Skeletal muscle tissue (tissue), 4 donors: ENCODE results near the gene VARS1. TPM values are rescaled to one million over a fixed set of nuclear protein-coding genes. Genes with fewer than 3 reads are reported as not detected.
"Not testable (repeated sequence)": the region's sequence is repeated elsewhere in the genome, so short reads cannot be mapped to it uniquely, and the experiment has no call there.

Experiments
- H3K27ac ChIP-seq: one replicate; pipeline ENCODE4 v1.7.0; 2013; ENCODE audit warnings: mild to moderate bottlenecking, low read depth, low read length, inconsistent platforms
- H3K27me3 ChIP-seq, 3 donors: one replicate each; pipeline ENCODE4 v1.7.0; 2013; ENCODE audit warnings: low read length in 3 of 3; ENCODE audit not compliant: control insufficient read depth in 3 of 3, insufficient read depth in 3 of 3
- H3K36me3 ChIP-seq, 3 donors: one replicate each; pipeline ENCODE4 v1.7.0; 2013; ENCODE audit warnings: low read length in 3 of 3; ENCODE audit not compliant: control insufficient read depth in 3 of 3, insufficient read depth in 3 of 3
- H3K4me1 ChIP-seq, 3 donors: one replicate each; pipeline ENCODE4 v1.7.0; 2013; ENCODE audit warnings: low read length in 3 of 3, mild to moderate bottlenecking in 3 of 3; ENCODE audit not compliant: control insufficient read depth in 3 of 3, insufficient read depth in 3 of 3
- H3K4me3 ChIP-seq, 3 donors: one replicate each; pipeline ENCODE4 v1.7.0; 2013; ENCODE audit warnings: low read length in 3 of 3
- H3K9ac ChIP-seq, 3 donors: one replicate each; pipeline ENCODE4 v1.7.0; 2013; ENCODE audit warnings: low read length in 3 of 3, mild to moderate bottlenecking in 3 of 3, moderate library complexity in 2 of 3, low read depth in 1 of 3
- H3K9me3 ChIP-seq, 3 donors: one replicate each; pipeline ENCODE4 v1.7.0; 2013; ENCODE audit warnings: low read length in 3 of 3; ENCODE audit not compliant: control insufficient read depth in 3 of 3
- total RNA-seq: library from RNA; depleted of rRNA; stranded (reverse); fragments of >200 nt; gene quantifications from one replicate; pipeline ENCODE4 v1.2.3, GENCODE V29; 2014
- donor health status: Osteomylitis.

The VARS1 gene
- total RNA-seq, 1 donor from 2014 or later = 42.3 TPM

DNA sequence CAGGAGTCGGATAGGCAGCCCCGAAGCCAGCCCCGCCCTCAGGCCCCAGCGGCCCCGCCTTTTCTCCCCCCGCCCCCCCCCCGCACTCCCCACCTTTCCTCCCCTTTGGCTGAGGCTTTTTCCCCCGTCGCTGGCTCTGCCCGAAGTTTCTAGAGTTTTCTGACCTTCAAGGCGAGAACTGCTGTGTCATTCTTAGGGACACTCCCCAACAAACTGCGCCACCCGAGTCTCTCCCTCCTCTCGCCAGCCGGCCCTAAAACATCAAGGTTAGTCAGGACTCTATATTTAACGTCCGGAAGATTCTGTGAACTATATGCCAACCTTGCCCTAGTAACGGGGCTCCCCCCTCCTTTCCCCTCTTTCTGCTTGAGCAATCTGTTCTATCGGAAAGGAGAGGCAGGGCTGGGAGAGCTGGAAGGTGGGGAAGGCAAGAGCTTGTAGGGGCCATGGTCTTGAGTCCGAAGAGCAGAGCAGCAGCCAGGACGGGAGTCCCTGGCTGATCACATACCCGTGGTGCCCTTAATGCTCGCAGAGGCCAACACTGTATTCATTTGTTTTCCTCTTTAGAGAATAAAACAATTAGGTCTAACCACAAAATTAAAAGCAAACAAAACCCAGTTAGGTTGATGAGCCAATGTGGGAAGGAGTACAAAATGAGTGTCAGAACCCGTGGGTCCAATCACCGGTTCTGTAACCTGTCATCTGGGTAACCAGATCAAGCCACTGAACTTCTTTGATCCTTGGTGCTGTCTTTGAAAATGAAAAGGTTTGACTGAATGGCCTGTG, 26.7 kb upstream of the VARS1 start:
- H3K9ac ChIP-seq = peak overlapping the region; percentile 93 to 96 (median 96)
- H3K9me3 ChIP-seq = no peaks in the 10 kb centered on the region
- H3K27me3 ChIP-seq = no peaks in the 10 kb centered on the region
- no peaks in the 10 kb centered on the region for H3K36me3 ChIP-seq
- peak overlapping the region; percentile 100 for H3K27ac ChIP-seq
- H3K4me1 ChIP-seq = peaks cover 39 to 52% (median 45%) of the 10 kb centered on the region in 3 donors
- H3K4me3 ChIP-seq = peak overlapping the region; percentile 78 to 86 (median 79)

DNA sequence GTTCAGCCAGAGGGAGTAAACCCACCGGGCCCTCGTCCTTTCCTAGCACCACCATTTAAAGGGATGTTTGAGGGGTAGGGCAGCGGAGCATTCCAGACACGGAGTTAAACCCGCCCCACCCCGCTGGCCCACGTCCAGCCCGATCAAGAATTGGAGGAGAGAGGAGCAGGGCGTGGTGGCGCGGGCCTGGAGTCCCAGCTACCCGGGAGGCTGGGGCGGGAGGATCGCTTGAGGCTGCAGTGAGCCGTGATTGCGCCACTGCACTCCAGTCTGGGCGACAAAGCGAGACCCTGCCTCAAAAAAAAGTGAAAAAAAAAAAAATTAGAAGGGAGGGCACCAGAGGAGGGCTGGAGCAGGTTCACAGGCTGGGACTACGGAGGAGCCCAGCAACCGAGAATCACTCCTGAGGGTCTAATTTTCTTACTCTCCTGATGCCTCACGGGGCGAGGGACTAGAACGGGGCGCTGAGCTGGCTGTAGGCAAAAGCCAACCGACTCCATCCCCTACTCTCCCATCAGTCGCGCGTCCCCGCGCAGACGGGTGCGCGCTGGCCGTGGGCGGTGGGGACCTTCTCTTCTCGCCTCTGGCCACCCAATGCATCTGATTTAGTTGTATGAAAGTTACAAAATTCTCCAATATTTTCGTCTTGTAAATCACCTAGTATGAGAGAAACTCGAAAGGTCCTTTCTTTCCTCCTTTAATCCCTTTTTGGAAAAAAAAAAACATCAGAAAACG, 25.9 kb upstream of the VARS1 start:
- no peaks in the 10 kb centered on the region for H3K36me3 ChIP-seq
- no peaks in the 10 kb centered on the region for H3K27me3 ChIP-seq
- H3K4me3 ChIP-seq = peak overlapping the region; percentile 78 to 83 (median 79)
- H3K27ac ChIP-seq = peak overlapping the region; percentile 100
- H3K9ac ChIP-seq = peak overlapping the region; percentile 85 to 90 (median 86)
- H3K4me1 ChIP-seq = peaks cover 36 to 49% (median 42%) of the 10 kb centered on the region in 3 donors
- no peaks in the 10 kb centered on the region for H3K9me3 ChIP-seq

DNA sequence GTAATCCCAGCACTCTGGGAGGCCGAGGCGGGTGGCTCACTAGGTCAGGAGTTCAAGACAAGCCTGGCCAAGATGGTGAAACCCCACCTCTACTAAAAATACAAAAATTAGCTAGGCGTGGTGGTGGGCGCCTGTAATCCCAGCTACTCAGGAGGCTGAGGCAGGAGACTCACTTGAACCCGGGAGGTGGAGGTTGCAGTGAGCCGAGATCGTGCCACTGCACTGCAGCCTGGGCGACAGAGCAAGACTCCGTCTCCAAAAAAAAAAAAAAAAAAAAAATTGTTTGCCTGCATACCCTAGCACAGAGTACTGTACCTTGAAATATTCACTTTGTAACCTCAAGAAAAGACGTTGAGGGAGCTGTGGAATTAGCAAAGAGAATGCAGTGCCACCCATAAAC, 24.8 kb upstream of the VARS1 start:
- H3K9ac ChIP-seq = peak overlapping the region in 2 of 3 donors; percentile 85 to 90
- not testable (repeated sequence) for H3K27me3 ChIP-seq, H3K9me3 ChIP-seq, H3K36me3 ChIP-seq
- H3K4me3 ChIP-seq = peak overlapping the region in 1 of 3 donors; percentile 78
- H3K4me1 ChIP-seq = peaks cover 34 to 46% (median 36%) of the 10 kb centered on the region in 3 donors
- peak overlapping the region; percentile 100 for H3K27ac ChIP-seq

DNA sequence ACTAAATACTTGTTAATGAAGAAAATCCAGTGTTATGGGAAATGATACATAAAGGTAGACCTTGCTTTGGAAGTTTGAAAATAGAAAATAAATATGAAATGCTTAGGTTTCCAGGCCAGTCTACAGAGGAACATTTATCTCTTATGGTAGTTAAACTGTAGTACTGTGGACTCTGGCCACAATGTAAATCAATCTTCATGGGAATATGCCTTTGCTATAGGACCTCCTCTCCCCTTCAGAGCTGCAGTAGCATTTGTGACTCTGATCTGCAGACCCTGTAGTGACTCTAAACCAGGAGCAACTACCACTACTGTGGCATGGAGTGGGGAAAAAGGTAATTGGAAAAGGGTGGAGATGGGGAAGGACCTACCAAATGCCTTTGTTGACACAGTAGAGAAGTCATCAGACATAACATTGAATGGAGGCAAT, 24.3 kb upstream of the VARS1 start:
- H3K36me3 ChIP-seq = no peaks in the 10 kb centered on the region
- H3K4me1 ChIP-seq = peaks cover 34 to 46% (median 36%) of the 10 kb centered on the region in 3 donors
- H3K4me3 ChIP-seq = peak overlapping the region; percentile 7 to 54 (median 48)
- H3K27ac ChIP-seq = peak overlapping the region; percentile 100
- H3K9me3 ChIP-seq = no peaks in the 10 kb centered on the region
- no peaks in the 10 kb centered on the region for H3K27me3 ChIP-seq
- peak overlapping the region in 1 of 3 donors; percentile 64 for H3K9ac ChIP-seq

DNA sequence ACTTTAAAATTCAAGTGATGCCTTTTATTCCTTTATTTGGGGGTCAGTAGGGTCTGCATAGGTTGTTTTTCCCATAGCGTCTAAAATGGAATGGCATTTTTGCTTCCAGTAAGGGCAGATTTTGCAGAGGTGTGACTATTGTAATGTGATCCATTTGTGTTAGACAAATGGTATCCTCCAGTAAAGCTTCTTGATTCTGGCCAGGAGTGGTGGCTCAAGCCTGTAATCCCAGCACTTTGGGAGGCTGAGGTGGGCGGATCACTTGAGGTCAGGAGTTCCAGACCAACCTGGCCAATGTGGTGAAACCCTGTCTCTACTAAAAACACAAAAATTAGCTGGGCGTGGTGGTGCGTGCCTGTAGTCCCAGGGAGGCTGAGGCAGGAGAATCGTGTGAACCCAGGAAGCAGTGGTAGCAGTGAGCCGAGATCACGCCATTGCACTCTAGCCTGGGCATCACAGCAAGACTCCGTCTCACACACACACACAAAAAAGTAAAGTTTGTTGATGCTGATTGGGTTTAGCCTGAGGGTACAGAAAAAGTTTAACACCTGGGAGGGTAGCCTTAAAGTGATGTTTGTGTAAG, 22.5 kb upstream of the VARS1 start:
- not testable (repeated sequence) for H3K36me3 ChIP-seq, H3K27me3 ChIP-seq, H3K9me3 ChIP-seq
- Histone ChIP-seq H3K4me1 (peaks cover 35 to 44% (median 40%) of the 10 kb centered on the region in 3 donors), H3K27ac (peak overlapping the region; percentile 100), H3K4me3 (peak overlapping the region; percentile 85 to 88 (median 86)), H3K9ac (peak overlapping the region; percentile 88 to 92 (median 88))

DNA sequence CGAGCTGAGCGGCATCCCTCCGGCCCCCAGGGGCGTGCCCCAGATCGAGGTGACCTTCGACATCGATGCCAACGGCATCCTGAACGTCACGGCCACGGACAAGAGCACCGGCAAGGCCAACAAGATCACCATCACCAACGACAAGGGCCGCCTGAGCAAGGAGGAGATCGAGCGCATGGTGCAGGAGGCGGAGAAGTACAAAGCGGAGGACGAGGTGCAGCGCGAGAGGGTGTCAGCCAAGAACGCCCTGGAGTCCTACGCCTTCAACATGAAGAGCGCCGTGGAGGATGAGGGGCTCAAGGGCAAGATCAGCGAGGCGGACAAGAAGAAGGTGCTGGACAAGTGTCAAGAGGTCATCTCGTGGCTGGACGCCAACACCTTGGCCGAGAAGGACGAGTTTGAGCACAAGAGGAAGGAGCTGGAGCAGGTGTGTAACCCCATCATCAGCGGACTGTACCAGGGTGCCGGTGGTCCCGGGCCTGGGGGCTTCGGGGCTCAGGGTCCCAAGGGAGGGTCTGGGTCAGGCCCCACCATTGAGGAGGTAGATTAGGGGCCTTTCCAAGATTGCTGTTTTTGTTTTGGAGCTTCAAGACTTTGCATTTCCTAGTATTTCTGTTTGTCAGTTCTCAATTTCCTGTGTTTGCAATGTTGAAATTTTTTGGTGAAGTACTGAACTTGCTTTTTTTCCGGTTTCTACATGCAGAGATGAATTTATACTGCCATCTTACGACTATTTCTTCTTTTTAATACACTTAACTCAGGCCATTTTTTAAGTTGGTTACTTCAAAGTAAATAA, 21.8 kb upstream of the VARS1 start:
- H3K27me3 ChIP-seq, H3K36me3 ChIP-seq, H3K9me3 ChIP-seq: not testable (repeated sequence)
- Histone ChIP-seq H3K9ac (peak overlapping the region; percentile 88 to 92 (median 88)), H3K27ac (peak overlapping the region; percentile 100), H3K4me1 (peaks cover 32 to 38% (median 34%) of the 10 kb centered on the region in 3 donors), H3K4me3 (peak overlapping the region; percentile 85 to 88 (median 86))

DNA sequence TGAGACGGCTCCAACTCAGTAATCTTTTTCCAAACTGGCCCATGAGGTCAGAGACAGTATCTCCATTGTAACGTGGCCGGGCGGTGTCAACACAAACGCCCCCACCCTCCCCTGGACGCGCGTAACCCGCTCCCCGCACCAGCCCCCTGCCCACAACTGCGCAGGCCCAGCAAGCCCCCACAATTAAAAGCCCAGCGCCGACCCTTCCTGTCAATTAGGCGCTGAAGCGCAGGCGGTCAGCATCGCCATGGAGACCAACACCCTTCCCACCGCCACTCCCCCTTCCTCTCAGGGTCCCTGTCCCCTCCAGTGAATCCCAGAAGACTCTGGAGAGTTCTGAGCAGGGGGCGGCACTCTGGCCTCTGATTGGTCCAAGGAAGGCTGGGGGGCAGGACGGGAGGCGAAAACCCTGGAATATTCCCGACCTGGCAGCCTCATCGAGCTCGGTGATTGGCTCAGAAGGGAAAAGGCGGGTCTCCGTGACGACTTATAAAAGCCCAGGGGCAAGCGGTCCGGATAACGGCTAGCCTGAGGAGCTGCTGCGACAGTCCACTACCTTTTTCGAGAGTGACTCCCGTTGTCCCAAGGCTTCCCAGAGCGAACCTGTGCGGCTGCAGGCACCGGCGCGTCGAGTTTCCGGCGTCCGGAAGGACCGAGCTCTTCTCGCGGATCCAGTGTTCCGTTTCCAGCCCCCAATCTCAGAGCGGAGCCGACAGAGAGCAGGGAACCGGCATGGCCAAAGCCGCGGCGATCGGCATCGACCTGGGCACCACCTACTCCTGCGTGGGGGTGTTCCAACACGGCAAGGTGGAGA, 19.7 kb upstream of the VARS1 start, which contains the start of the genes HSPA1A and HSPA1L:
Gene HSPA1A, plus strand, starts transcription at position 519 of the 814 bp plus-strand sequence. Its CDS starts 214 bp downstream, at position 733.
Gene HSPA1L, minus strand, starts transcription at position 259 of the 814 bp plus-strand sequence. CDS start 3,311 bp downstream, outside the sequence.
- Histone ChIP-seq H3K9ac (peak within 1 kb of the TSS; percentile 90 to 94 (median 93)), H3K27me3 (no peaks in the 10 kb centered on the region)

DNA sequence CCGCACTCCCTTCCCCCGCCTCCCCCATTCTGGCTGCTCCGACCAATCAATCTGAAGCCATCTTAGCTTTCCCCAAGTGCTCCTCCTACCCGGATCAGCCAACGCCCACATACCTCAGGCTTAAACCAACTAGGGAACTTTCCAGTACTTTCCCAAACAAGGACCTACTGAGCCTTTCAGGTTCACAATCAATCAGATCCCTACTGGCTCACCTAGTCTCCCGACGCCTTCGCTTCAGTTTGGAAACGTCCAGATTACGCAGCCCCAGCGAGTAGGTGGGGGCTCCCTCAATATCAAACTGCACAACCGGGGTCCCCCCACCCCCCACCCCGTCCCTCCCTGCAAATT, 19.1 kb upstream of the VARS1 start:
- Histone ChIP-seq H3K4me3 (peak overlapping the region; percentile 74 to 91 (median 85)), H3K4me1 (peaks cover 16 to 23% (median 16%) of the 10 kb centered on the region in 3 donors), H3K9me3 (no peaks in the 10 kb centered on the region), H3K27ac (peak overlapping the region; percentile 98), H3K27me3 (no peaks in the 10 kb centered on the region), H3K36me3 (peaks cover 0 to 6% (median 0%) of the 10 kb centered on the region in 3 donors), H3K9ac (peak overlapping the region; percentile 74 to 94 (median 90))

More for the DNA sequence above, 19.7 kb upstream of the VARS1 start, which contains the start of the genes HSPA1A and HSPA1L:
- H3K9me3 ChIP-seq = no peaks in the 10 kb centered on the region
- peaks cover 21 to 29% (median 22%) of the 10 kb centered on the region in 3 donors for H3K4me1 ChIP-seq
- peak within 1 kb of the TSS; percentile 85 to 91 (median 90) for H3K4me3 ChIP-seq
- peak within 1 kb of the TSS; percentile 98 for H3K27ac ChIP-seq
- peaks cover 0 to 6% (median 0%) of the 10 kb centered on the region in 3 donors for H3K36me3 ChIP-seq
